Daoy (cell line): Measurements from ENCODE around the gene RYR2. TPM values are rescaled to one million over a fixed set of nuclear protein-coding genes. Genes with fewer than 3 reads are reported as not detected.
A peak's percentile ranks its signal among the peaks of the same experiment; 100 is the strongest.
"Not testable (repeated sequence)": the region's sequence is repeated elsewhere in the genome, so short reads cannot be mapped to it uniquely, and the experiment has no call there.

Experiments used
- DNase-seq: peaks from one replicate; pipeline ENCODE4 v3.0.0-alpha.2; 2015; ENCODE audit warnings: low read depth
- total RNA-seq: library from RNA; depleted of rRNA; stranded (reverse); fragments of >200 nt; shearing (Covaris generic); gene quantifications from 2 replicates; pipeline ENCODE4 v1.2.3, GENCODE V29; 2014

Gene RYR2
- total RNA-seq, 1 experiment from 2014 or later: 1.1 TPM

GRCh38 chr1:237249120-237249519 is 207.1 kb downstream of the RYR2 start:
- no peak for DNase-seq

- no peak for DNase-seq
These were observed 208.1 kb downstream of the RYR2 start for GRCh38 chr1:237250055-237250454.

- DNase-seq: no peak
These were observed 213.1 kb downstream of the RYR2 start for GRCh38 chr1:237255071-237255470.

- no peak for DNase-seq
These were observed 216.9 kb downstream of the RYR2 start for GRCh38 chr1:237258871-237259270.

- no peak for DNase-seq
These were observed 219.2 kb downstream of the RYR2 start for GRCh38 chr1:237261198-237261597.

GRCh38 chr1:237267743-237268142 is 225.8 kb downstream of the RYR2 start:
- no peak for DNase-seq

GRCh38 chr1:237269938-237270337 is 228.0 kb downstream of the RYR2 start:
- no peak for DNase-seq

GRCh38 chr1:237270353-237270752 is 228.4 kb downstream of the RYR2 start:
- DNase-seq: no peak

- DNase-seq: not testable (repeated sequence)
These were observed 236.0 kb downstream of the RYR2 start for GRCh38 chr1:237277994-237278393.

GRCh38 chr1:237279629-237280028 is 237.6 kb downstream of the RYR2 start:
- no peak for DNase-seq

- no peak for DNase-seq
These were observed 239.5 kb downstream of the RYR2 start for GRCh38 chr1:237281481-237281880.

- DNase-seq: no peak
These were observed 240.3 kb downstream of the RYR2 start for GRCh38 chr1:237282208-237282783.

- peak; percentile 3 for DNase-seq
These were observed 246.0 kb downstream of the RYR2 start for GRCh38 chr1:237287876-237288521.

- DNase-seq: no peak
These were observed 251.8 kb downstream of the RYR2 start for GRCh38 chr1:237293804-237294203.

- DNase-seq: no peak
These were observed 254.9 kb downstream of the RYR2 start for GRCh38 chr1:237296861-237297260.

GRCh38 chr1:237300642-237301041 is 258.7 kb downstream of the RYR2 start:
- DNase-seq: no peak

GRCh38 chr1:237303929-237304328 is 261.9 kb downstream of the RYR2 start:
- no peak for DNase-seq

GRCh38 chr1:237306726-237307125 is 264.7 kb downstream of the RYR2 start:
- no peak for DNase-seq

GRCh38 chr1:237309595-237310118 is 267.7 kb downstream of the RYR2 start:
- DNase-seq: no peak

- no peak for DNase-seq
These were observed 274.4 kb downstream of the RYR2 start for GRCh38 chr1:237316352-237316751.

- no peak for DNase-seq
These were observed 276.8 kb downstream of the RYR2 start for GRCh38 chr1:237318748-237319147.

GRCh38 chr1:237320890-237321289 is 278.9 kb downstream of the RYR2 start:
- no peak for DNase-seq

GRCh38 chr1:237324226-237324625 is 282.2 kb downstream of the RYR2 start:
- DNase-seq: no peak

- peak; percentile 54 for DNase-seq
These were observed 285.1 kb downstream of the RYR2 start for GRCh38 chr1:237327061-237327460.
